SU-DHL-6 (cell line): ENCODE measurements around the gene ZFYVE27.
A peak's percentile ranks its signal among the peaks of the same experiment; 100 is the strongest.

ENCODE experiments used
- H2AFZ ChIP-seq: fragments of 200-600 bp; sonication (generic); 2 replicates; pipeline ENCODE4 v1.6.1; 2014; ENCODE audit warnings: low read depth, mild to moderate bottlenecking, moderate library complexity, mixed read lengths, antibody characterized with exemption, low read length; ENCODE audit not compliant: severe bottlenecking
- H3F3A ChIP-seq: fragments of 200-600 bp; shearing (Covaris generic); 2 replicates; pipeline ENCODE4 v1.6.0; 2016; ENCODE audit warnings: antibody characterized with exemption, mild to moderate bottlenecking; ENCODE audit not compliant: insufficient read depth
- H3K27ac ChIP-seq: fragments of 200-600 bp; sonication (generic); 2 replicates; pipeline ENCODE4 v1.5.1; 2016; ENCODE audit warnings: low read depth, mild to moderate bottlenecking, low read length, moderate library complexity, mixed read lengths
- H3K27me3 ChIP-seq: fragments of 200-600 bp; sonication (generic), shearing (Covaris generic); 2 replicates; pipeline ENCODE4 v1.6.0; 2014; ENCODE audit warnings: mild to moderate bottlenecking, low read length
- H3K36me3 ChIP-seq: fragments of 200-600 bp; sonication (generic); 2 replicates; pipeline ENCODE4 v1.6.1; 2014; ENCODE audit warnings: mild to moderate bottlenecking, low read length, mixed read lengths
- H3K4me2 ChIP-seq: fragments of 300-600, 200-600 bp; shearing (Covaris generic), sonication (generic); 2 replicates; pipeline ENCODE4 v1.6.0; 2014; ENCODE audit warnings: low read length, low read depth, mild to moderate bottlenecking; ENCODE audit not compliant: poor library complexity, severe bottlenecking
- H3K4me3 ChIP-seq: fragments of 200-600 bp; sonication (generic); 2 replicates; pipeline ENCODE4 v1.5.1; 2014; ENCODE audit warnings: antibody characterized with exemption, low read length, mild to moderate bottlenecking, mixed read lengths; ENCODE audit not compliant: insufficient read depth, poor library complexity, severe bottlenecking
- H3K79me2 ChIP-seq: fragments of 200-600 bp; sonication (generic); 2 replicates; pipeline ENCODE4 v1.6.1; 2014; ENCODE audit warnings: mild to moderate bottlenecking, low read length, moderate library complexity; ENCODE audit not compliant: insufficient read depth
- H3K9ac ChIP-seq: fragments of 200-600 bp; sonication (generic); 2 replicates; pipeline ENCODE4 v1.7.0; 2014; ENCODE audit warnings: mild to moderate bottlenecking, low read length
- H3K9me2 ChIP-seq: fragments of 200-600 bp; sonication (generic); replicated peaks from 2 replicates; pipeline ENCODE4 v1.6.1; 2014; ENCODE audit warnings: low read length; ENCODE audit not compliant: insufficient read depth
- H3K9me3 ChIP-seq: fragments of 200-600 bp; sonication (generic); 2 replicates; pipeline ENCODE4 v1.6.1; 2014; ENCODE audit warnings: low read length, mixed read lengths; ENCODE audit not compliant: insufficient read depth
- H4K20me1 ChIP-seq: fragments of 200-600 bp; sonication (generic); 2 replicates; pipeline ENCODE4 v1.6.1; 2014; ENCODE audit warnings: low read depth, mild to moderate bottlenecking, antibody characterized with exemption, low read length, moderate library complexity, mixed read lengths
- CTCF ChIP-seq: fragments of 200-600 bp; sonication (generic); IDR thresholded peaks from one replicate; pipeline ENCODE4 v1.5.1; 2017; ENCODE audit warnings: antibody characterized with exemption, mild to moderate bottlenecking, low read length, moderate library complexity; ENCODE audit not compliant: insufficient read depth, poor library complexity, severe bottlenecking
- EZH2phosphoT487 ChIP-seq: fragments of 200-600 bp; sonication (generic), shearing (Covaris generic); conservative IDR thresholded peaks from 2 replicates; pipeline ENCODE4 v1.6.1; 2018; ENCODE audit warnings: mild to moderate bottlenecking, antibody characterized with exemption, low read length, moderate library complexity, mixed read lengths

ZFYVE27 gene

DNA sequence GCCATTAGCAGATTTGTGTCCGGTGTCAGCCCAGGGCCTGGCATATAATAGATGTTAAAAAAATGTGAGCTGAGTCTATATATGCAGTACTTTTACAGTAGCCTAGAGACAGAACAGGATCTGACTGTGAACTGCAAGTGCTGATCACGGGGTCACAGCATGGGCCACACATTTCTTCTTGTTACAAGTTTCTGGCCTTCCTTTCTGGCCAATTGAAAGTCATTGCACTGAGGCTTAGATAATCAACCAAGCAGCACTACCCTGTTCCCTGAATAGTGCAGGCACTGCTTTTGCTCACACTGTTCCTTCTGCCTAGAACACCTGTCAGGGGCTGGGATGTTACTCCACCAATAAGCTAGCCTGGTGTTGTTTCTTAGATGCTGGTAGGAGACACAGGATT is 28.8 kb upstream of the ZFYVE27 start:
- no peaks in the 10 kb centered on the region for H3F3A ChIP-seq
- H2AFZ ChIP-seq, result no peak overlapping the region
- H3K27ac ChIP-seq, result no peak overlapping the region
- no peaks in the 10 kb centered on the region for H3K79me2 ChIP-seq
- no peaks in the 10 kb centered on the region for H4K20me1 ChIP-seq
- TF ChIP-seq EZH2phosphoT487 (no peak), CTCF (no peak)
- H3K4me3 ChIP-seq, result no peak overlapping the region
- H3K36me3 ChIP-seq, result no peaks in the 10 kb centered on the region
- H3K9me3 ChIP-seq, result no peaks in the 10 kb centered on the region
- H3K27me3 ChIP-seq, result no peaks in the 10 kb centered on the region
- H3K9me2 ChIP-seq, result no peaks in the 10 kb centered on the region
- H3K4me2 ChIP-seq, result no peak overlapping the region
- H3K9ac ChIP-seq, result no peak overlapping the region

DNA sequence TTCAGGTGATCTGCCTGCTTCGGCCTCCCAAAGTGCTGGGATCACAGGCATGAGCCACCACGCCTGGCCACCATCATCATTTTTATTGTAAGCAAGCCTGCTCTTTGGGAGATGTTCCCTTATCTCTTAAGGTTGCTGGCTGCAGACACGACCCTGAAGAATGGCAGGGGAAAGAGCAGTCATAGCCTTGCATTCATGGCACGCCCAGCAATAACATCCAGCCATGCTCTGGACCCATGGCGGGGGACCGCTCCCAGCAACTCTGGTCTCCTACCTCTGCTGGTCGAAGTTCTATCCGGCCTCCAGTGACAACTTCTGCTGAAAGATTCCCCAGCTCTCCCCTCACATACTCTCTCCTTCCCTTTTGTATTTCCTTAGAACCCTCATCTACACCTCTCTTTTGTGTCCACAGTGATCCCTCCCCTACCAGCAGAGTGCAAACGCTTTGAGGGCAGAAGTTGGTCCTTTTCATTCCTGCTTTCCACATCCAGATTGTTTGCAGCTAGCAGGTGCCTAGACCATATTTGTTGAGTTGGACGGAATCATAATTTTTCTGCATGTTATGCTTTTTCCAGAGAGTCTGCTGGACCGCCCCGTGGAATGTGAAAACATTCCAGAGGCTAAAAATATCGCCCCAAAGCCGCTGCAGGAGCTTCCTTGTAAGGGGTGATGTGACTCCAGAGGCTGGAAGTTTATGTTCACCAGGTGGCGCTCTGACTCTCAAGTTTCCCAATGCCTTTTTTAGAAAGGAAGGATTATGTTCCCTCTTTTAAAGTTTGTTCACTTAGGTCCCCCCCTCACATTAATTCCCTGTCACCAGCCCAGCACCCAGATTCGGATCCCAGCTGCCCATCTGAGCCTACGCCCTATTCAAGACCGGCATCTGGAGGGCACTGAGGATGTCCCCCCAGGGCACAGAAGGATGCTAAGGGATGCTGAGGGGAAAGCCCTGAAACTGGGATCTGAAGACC is 27.7 kb upstream of the ZFYVE27 start:
- no peaks in the 10 kb centered on the region for H3K9me2 ChIP-seq
- H3K79me2 ChIP-seq, result no peaks in the 10 kb centered on the region
- H3K36me3 ChIP-seq, result no peaks in the 10 kb centered on the region
- no peak overlapping the region for H3K9ac ChIP-seq
- no peak overlapping the region for H3K4me3 ChIP-seq
- no peak overlapping the region for H3K27ac ChIP-seq
- H3K4me2 ChIP-seq, result no peak overlapping the region
- TF ChIP-seq CTCF (peak; percentile 78), EZH2phosphoT487 (no peak)
- no peaks in the 10 kb centered on the region for H4K20me1 ChIP-seq
- no peaks in the 10 kb centered on the region for H3K27me3 ChIP-seq
- H3F3A ChIP-seq, result no peaks in the 10 kb centered on the region
- no peaks in the 10 kb centered on the region for H3K9me3 ChIP-seq
- no peak overlapping the region for H2AFZ ChIP-seq

- H3K4me2 ChIP-seq, result no peak overlapping the region
- H3K36me3 ChIP-seq, result no peaks in the 10 kb centered on the region
- no peaks in the 10 kb centered on the region for H3K9me2 ChIP-seq
- H4K20me1 ChIP-seq, result no peaks in the 10 kb centered on the region
- H3K9ac ChIP-seq, result no peak overlapping the region
- H3K9me3 ChIP-seq, result no peaks in the 10 kb centered on the region
- no peak overlapping the region for H2AFZ ChIP-seq
- no peaks in the 10 kb centered on the region for H3K79me2 ChIP-seq
- H3K27me3 ChIP-seq, result no peaks in the 10 kb centered on the region
- TF ChIP-seq EZH2phosphoT487, result no peak
- no peak for TF ChIP-seq CTCF
- H3F3A ChIP-seq, result no peaks in the 10 kb centered on the region
- H3K27ac ChIP-seq, result no peak overlapping the region
- H3K4me3 ChIP-seq, result no peak overlapping the region
Observed at GRCh38 chr10:97711640-97712572, 25.0 kb upstream of the ZFYVE27 start.
